SK-N-SH treated with all-trans-retinoic acid at 6 μM for 48 hours (cell line): ENCODE measurements around the gene AGL.

Experiments
- ARNTL ChIP-seq: fragments of 450-650 bp; formaldehyde crosslinking; IDR thresholded peaks from 2 replicates; pipeline ENCODE4 v1.5.0; 2020; ENCODE audit warnings: low read depth, mild to moderate bottlenecking, moderate library complexity, borderline replicate concordance
- BACH2 ChIP-seq: fragments of 250-450 bp; sonication (Bioruptor Pico); IDR thresholded peaks from 2 replicates; pipeline ENCODE4 v1.9.0; 2021; ENCODE audit warnings: mild to moderate bottlenecking, borderline replicate concordance
- CSRNP3 ChIP-seq: fragments of 250-450 bp; sonication (Bioruptor Pico); IDR thresholded peaks from 2 replicates; pipeline ENCODE4 v1.5.1; 2021; ENCODE audit warnings: mild to moderate bottlenecking, moderate library complexity
- ESRRG ChIP-seq: fragments of 250-450 bp; sonication (Bioruptor Pico); IDR thresholded peaks from 2 replicates; pipeline ENCODE4 v1.6.1; 2021; ENCODE audit warnings: mild to moderate bottlenecking
- PATZ1 ChIP-seq: fragments of 250-450 bp; sonication (Bioruptor Pico); IDR thresholded peaks from 2 replicates; pipeline ENCODE4 v1.8.0; 2020; ENCODE audit warnings: mild to moderate bottlenecking, moderate library complexity, borderline replicate concordance
- RARB ChIP-seq: fragments of 250-450 bp; sonication (Bioruptor Pico); IDR thresholded peaks from 2 replicates; pipeline ENCODE4 v1.8.0; 2021; ENCODE audit warnings: mild to moderate bottlenecking, moderate library complexity
- TCF4 ChIP-seq: fragments of 250-450 bp; sonication (Bioruptor Pico); IDR thresholded peaks from 2 replicates; pipeline ENCODE4 v1.8.0; 2021; ENCODE audit warnings: mild to moderate bottlenecking, moderate library complexity, borderline replicate concordance
- TOX ChIP-seq: fragments of 250-450 bp; sonication (Bioruptor Pico); IDR thresholded peaks from 2 replicates; pipeline ENCODE4 v1.8.0; 2021; ENCODE audit warnings: mild to moderate bottlenecking, moderate library complexity, borderline replicate concordance
- ZC3H10 ChIP-seq: fragments of 250-450 bp; sonication (Bioruptor Pico); IDR thresholded peaks from 2 replicates; pipeline ENCODE4 v1.5.1; 2021; ENCODE audit warnings: mild to moderate bottlenecking, moderate library complexity
- ZFP30 ChIP-seq: fragments of 450-650 bp; formaldehyde crosslinking; IDR thresholded peaks from 2 replicates; pipeline ENCODE4 v1.5.0; 2022; ENCODE audit warnings: mild to moderate bottlenecking, moderate library complexity
- ZNF70 ChIP-seq: fragments of 450-650 bp; formaldehyde crosslinking; IDR thresholded peaks from 2 replicates; pipeline ENCODE4 v1.5.0; 2020; ENCODE audit warnings: mild to moderate bottlenecking, moderate library complexity
- ZNF8 ChIP-seq: fragments of 450-650 bp; formaldehyde crosslinking; IDR thresholded peaks from 2 replicates; pipeline ENCODE4 v1.5.0; 2020; ENCODE audit warnings: mild to moderate bottlenecking, moderate library complexity
- TF ChIP-seq, protein P1 (sequence below): fragments of 250-450 bp; sonication (Bioruptor Pico); IDR thresholded peaks from 2 replicates; pipeline ENCODE4 v1.5.1; 2020; ENCODE audit warnings: low read depth, mild to moderate bottlenecking, moderate library complexity
- TF ChIP-seq, protein P2 (sequence below): fragments of 250-450 bp; sonication (Bioruptor Pico); IDR thresholded peaks from 2 replicates; pipeline ENCODE4 v1.8.0; 2021; ENCODE audit warnings: low read depth, mild to moderate bottlenecking, moderate library complexity, borderline replicate concordance

DNA sequence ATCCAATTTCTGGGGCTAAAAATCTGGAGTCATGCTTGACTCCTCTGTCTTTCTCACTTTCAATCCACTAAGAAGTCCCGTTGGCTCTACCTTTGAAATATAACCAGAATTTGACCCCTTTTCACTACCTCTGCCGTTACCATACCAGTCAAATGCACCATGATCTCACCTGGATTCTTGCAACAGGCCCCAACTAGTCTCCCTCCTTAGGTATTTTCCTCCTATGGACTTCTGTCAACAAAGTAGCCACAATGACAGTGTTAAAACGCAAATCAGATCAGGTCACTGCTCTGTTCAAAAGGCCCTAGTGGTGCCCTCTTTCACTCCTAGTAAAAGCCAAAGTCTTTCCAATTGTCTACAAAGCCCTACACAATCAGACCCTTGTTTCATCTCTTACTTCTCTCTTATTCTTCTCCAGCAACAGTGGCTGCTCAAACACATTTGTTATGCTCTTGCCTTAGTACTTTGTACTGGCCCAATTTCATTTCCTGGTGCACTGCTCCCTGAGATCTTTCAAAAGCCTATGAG is 35.7 kb upstream of the AGL start:
- TF ChIP-seq ARNTL (CRISPR knock-in tag) (no peak), RARB (CRISPR knock-in tag) (no peak), ZNF70 (CRISPR knock-in tag) (no peak), BACH2 (CRISPR knock-in tag) (no peak), PATZ1 (CRISPR knock-in tag) (no peak), TOX (CRISPR knock-in tag) (no peak), CSRNP3 (CRISPR knock-in tag) (no peak), ESRRG (CRISPR knock-in tag) (no peak), ZC3H10 (no peak), ZFP30 (CRISPR knock-in tag) (no peak), ZNF8 (CRISPR knock-in tag) (no peak), TCF4 (CRISPR knock-in tag) (no peak)
- TF ChIP-seq, protein P1, sequence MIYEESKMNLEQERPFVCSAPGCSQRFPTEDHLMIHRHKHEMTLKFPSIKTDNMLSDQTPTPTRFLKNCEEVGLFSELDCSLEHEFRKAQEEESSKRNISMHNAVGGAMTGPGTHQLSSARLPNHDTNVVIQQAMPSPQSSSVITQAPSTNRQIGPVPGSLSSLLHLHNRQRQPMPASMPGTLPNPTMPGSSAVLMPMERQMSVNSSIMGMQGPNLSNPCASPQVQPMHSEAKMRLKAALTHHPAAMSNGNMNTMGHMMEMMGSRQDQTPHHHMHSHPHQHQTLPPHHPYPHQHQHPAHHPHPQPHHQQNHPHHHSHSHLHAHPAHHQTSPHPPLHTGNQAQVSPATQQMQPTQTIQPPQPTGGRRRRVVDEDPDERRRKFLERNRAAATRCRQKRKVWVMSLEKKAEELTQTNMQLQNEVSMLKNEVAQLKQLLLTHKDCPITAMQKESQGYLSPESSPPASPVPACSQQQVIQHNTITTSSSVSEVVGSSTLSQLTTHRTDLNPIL (CRISPR knock-in tag): no peak
- TF ChIP-seq, protein P2, sequence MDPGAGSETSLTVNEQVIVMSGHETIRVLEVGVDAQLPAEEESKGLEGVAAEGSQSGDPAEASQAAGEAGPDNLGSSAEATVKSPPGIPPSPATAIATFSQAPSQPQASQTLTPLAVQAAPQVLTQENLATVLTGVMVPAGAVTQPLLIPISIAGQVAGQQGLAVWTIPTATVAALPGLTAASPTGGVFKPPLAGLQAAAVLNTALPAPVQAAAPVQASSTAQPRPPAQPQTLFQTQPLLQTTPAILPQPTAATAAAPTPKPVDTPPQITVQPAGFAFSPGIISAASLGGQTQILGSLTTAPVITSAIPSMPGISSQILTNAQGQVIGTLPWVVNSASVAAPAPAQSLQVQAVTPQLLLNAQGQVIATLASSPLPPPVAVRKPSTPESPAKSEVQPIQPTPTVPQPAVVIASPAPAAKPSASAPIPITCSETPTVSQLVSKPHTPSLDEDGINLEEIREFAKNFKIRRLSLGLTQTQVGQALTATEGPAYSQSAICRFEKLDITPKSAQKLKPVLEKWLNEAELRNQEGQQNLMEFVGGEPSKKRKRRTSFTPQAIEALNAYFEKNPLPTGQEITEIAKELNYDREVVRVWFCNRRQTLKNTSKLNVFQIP (CRISPR knock-in tag): no peak
